Measurements from ENCODE around the gene ERMN.

Gene ERMN

GRCh38 chr2:157311706-157312105 lies 13.9 kb downstream of the ERMN start:
- no peak for TF ChIP-seq CTCF (IDR thresholded peaks at IDR 0.05; ENCODE audit: borderline replicate concordance, control extremely low read depth, extremely low read depth, insufficient read depth, missing control alignments)
- no peak for DNase-seq (ENCODE audit: low spot score)
- in situ Hi-C loops (cut with MboI; ENCODE audit: low sequenced_read_pairs, unreplicated experiment): loop anchor here (25.0 kb wide), 2 partner anchors 451 to 701 kb away; no protein-coding TSS in a partner anchor

- no peak for DNase-seq (ENCODE audit: low spot score)
- TF ChIP-seq CTCF (IDR thresholded peaks at IDR 0.05; ENCODE audit: borderline replicate concordance, control extremely low read depth, extremely low read depth, insufficient read depth, missing control alignments): no peak
- in situ Hi-C loops (cut with MboI; ENCODE audit: low sequenced_read_pairs, unreplicated experiment): loop anchor here (10.0 to 25.0 kb wide), 4 partner anchors 175 to 702 kb away; no protein-coding TSS in a partner anchor
These were observed 15.7 kb downstream of the ERMN start for GRCh38 chr2:157309878-157310277.

GRCh38 chr2:157307021-157307420 lies 18.6 kb downstream of the ERMN start:
- DNase-seq (ENCODE audit: low spot score): no peak
- TF ChIP-seq CTCF (IDR thresholded peaks at IDR 0.05; ENCODE audit: borderline replicate concordance, control extremely low read depth, extremely low read depth, insufficient read depth, missing control alignments): no peak
- in situ Hi-C loops (cut with MboI; ENCODE audit: low sequenced_read_pairs, unreplicated experiment): loop anchor here (10.0 to 25.0 kb wide), 4 partner anchors 178 to 705 kb away; no protein-coding TSS in a partner anchor

- TF ChIP-seq CTCF (IDR thresholded peaks at IDR 0.05; ENCODE audit: borderline replicate concordance, control extremely low read depth, extremely low read depth, insufficient read depth, missing control alignments): no peak
- in situ Hi-C loops (cut with MboI; ENCODE audit: low sequenced_read_pairs, unreplicated experiment): loop anchor here (10.0 to 25.0 kb wide), 4 partner anchors 179 to 707 kb away; no protein-coding TSS in a partner anchor
- DNase-seq (ENCODE audit: low spot score): no peak
These were observed 19.9 kb downstream of the ERMN start for GRCh38 chr2:157305723-157306110.

GRCh38 chr2:157304811-157305722 lies 20.6 kb downstream of the ERMN start:
- TF ChIP-seq CTCF (IDR thresholded peaks at IDR 0.05; ENCODE audit: borderline replicate concordance, control extremely low read depth, extremely low read depth, insufficient read depth, missing control alignments): no peak
- in situ Hi-C loops (cut with MboI; ENCODE audit: low sequenced_read_pairs, unreplicated experiment): loop anchor here (10.0 to 25.0 kb wide), 4 partner anchors 180 to 707 kb away; no protein-coding TSS in a partner anchor
- DNase-seq (ENCODE audit: low spot score): no peak

GRCh38 chr2:157303612-157304011 lies 22.0 kb downstream of the ERMN start:
- in situ Hi-C loops (cut with MboI; ENCODE audit: low sequenced_read_pairs, unreplicated experiment): loop anchor here (10.0 to 25.0 kb wide), 4 partner anchors 181 to 709 kb away; no protein-coding TSS in a partner anchor
- no peak for DNase-seq (ENCODE audit: low spot score)
- no peak for TF ChIP-seq CTCF (IDR thresholded peaks at IDR 0.05; ENCODE audit: borderline replicate concordance, control extremely low read depth, extremely low read depth, insufficient read depth, missing control alignments)

Data from GM13976 (cell line).